Stomach smooth muscle (tissue), 2 donors: ENCODE data around the gene DNAAF1.

Source experiments
- H3K27ac ChIP-seq: one replicate; pipeline ENCODE4 v1.7.0; 2013; ENCODE audit warnings: mild to moderate bottlenecking, low read length, inconsistent platforms
- H3K27me3 ChIP-seq, 2 donors: one replicate each; pipeline ENCODE4 v1.7.0; 2013; ENCODE audit warnings: low read length in 2 of 2; ENCODE audit not compliant: insufficient read depth in 2 of 2, control insufficient read depth in 1 of 2
- H3K36me3 ChIP-seq, 2 donors: one replicate each; pipeline ENCODE4 v1.7.0; 2013; ENCODE audit warnings: low read length in 2 of 2; ENCODE audit not compliant: control insufficient read depth in 2 of 2, insufficient read depth in 2 of 2
- H3K4me1 ChIP-seq: one replicate; pipeline ENCODE4 v1.7.0; 2013; ENCODE audit warnings: low read length; ENCODE audit not compliant: control insufficient read depth, insufficient read depth
- H3K4me3 ChIP-seq, 2 donors: one replicate each; pipeline ENCODE4 v1.7.0; 2013; ENCODE audit warnings: low read length in 2 of 2
- H3K9ac ChIP-seq, 2 donors: one replicate each; pipeline ENCODE4 v1.7.0; 2013; ENCODE audit warnings: low read length in 2 of 2, mild to moderate bottlenecking in 1 of 2
- H3K9me3 ChIP-seq, 2 donors: one replicate each; pipeline ENCODE4 v1.7.0; 2013; ENCODE audit warnings: low read length in 2 of 2; ENCODE audit not compliant: control insufficient read depth in 2 of 2
- donor health status: healthy.
- donor health status: Pancreatic carcinoma.

The DNAAF1 gene

GRCh38 chr16:84144859-84145639, at the start of gene DNAAF1, which contains the start of gene HSDL1:
TSS of gene DNAAF1 (plus strand) at chr16:84145308. CDS start at chr16:84145441, 133 bp downstream.
TSS of gene HSDL1 (minus strand) at chr16:84145177. CDS start at chr16:84131321, 13,856 bp downstream.
- Histone ChIP-seq H3K9me3 (no peaks in the 10 kb centered on the region), H3K4me1 (peaks cover 8% of the 10 kb centered on the region), H3K36me3 (no peaks in the 10 kb centered on the region), H3K27ac (peak within 1 kb of the TSS; percentile 24), H3K4me3 (peak within 1 kb of the TSS; percentile 66 to 89), H3K27me3 (no peaks in the 10 kb centered on the region), H3K9ac (peak within 1 kb of the TSS; percentile 52 to 71)

GRCh38 chr16:84095466-84095865, 49.6 kb upstream of the DNAAF1 start:
- H3K4me1 ChIP-seq: no peaks in the 10 kb centered on the region
- no peak overlapping the region for H3K9ac ChIP-seq
- no peak overlapping the region for H3K4me3 ChIP-seq
- H3K27ac ChIP-seq: no peak overlapping the region
- peaks cover 54 to 61% of the 10 kb centered on the region in 2 donors for H3K36me3 ChIP-seq
- H3K27me3 ChIP-seq: no peaks in the 10 kb centered on the region
- no peaks in the 10 kb centered on the region for H3K9me3 ChIP-seq

GRCh38 chr16:84096447-84097005, 48.6 kb upstream of the DNAAF1 start:
- Histone ChIP-seq H3K4me3 (no peak overlapping the region), H3K9ac (no peak overlapping the region), H3K9me3 (no peaks in the 10 kb centered on the region), H3K4me1 (no peaks in the 10 kb centered on the region), H3K27ac (no peak overlapping the region), H3K27me3 (no peaks in the 10 kb centered on the region), H3K36me3 (peaks cover 49 to 54% of the 10 kb centered on the region in 2 donors)

- H3K9ac ChIP-seq: no peak overlapping the region
- H3K4me3 ChIP-seq: no peak overlapping the region
- H3K27me3 ChIP-seq: no peaks in the 10 kb centered on the region
- peaks cover 33 to 34% of the 10 kb centered on the region in 2 donors for H3K36me3 ChIP-seq
- H3K9me3 ChIP-seq: no peaks in the 10 kb centered on the region
- H3K27ac ChIP-seq: no peak overlapping the region
- H3K4me1 ChIP-seq: no peaks in the 10 kb centered on the region
Observed at GRCh38 chr16:84098939-84099338, 46.2 kb upstream of the DNAAF1 start.

- Histone ChIP-seq H3K4me3 (no peak overlapping the region), H3K9me3 (no peaks in the 10 kb centered on the region), H3K9ac (no peak overlapping the region), H3K27me3 (no peaks in the 10 kb centered on the region), H3K27ac (no peak overlapping the region), H3K36me3 (peaks cover 4 to 19% of the 10 kb centered on the region in 2 donors), H3K4me1 (peaks cover 5% of the 10 kb centered on the region)
Observed at GRCh38 chr16:84103678-84104077, 41.4 kb upstream of the DNAAF1 start.

GRCh38 chr16:84104231-84104630, 40.9 kb upstream of the DNAAF1 start:
- Histone ChIP-seq H3K27ac (no peak overlapping the region), H3K4me1 (peaks cover 7% of the 10 kb centered on the region), H3K4me3 (no peak overlapping the region), H3K9me3 (no peaks in the 10 kb centered on the region), H3K9ac (no peak overlapping the region), H3K27me3 (no peaks in the 10 kb centered on the region), H3K36me3 (peaks cover 4 to 19% of the 10 kb centered on the region in 2 donors)

GRCh38 chr16:84105301-84105815, 39.8 kb upstream of the DNAAF1 start:
- Histone ChIP-seq H3K9ac (no peak overlapping the region), H3K4me1 (peaks cover 17% of the 10 kb centered on the region)

GRCh38 chr16:84105948-84106740, 39.0 kb upstream of the DNAAF1 start:
- no peaks in the 10 kb centered on the region for H3K9me3 ChIP-seq
- H3K27ac ChIP-seq: no peak overlapping the region
- no peaks in the 10 kb centered on the region for H3K27me3 ChIP-seq
- peaks cover 17% of the 10 kb centered on the region for H3K4me1 ChIP-seq
- H3K4me3 ChIP-seq: no peak overlapping the region
- no peak overlapping the region for H3K9ac ChIP-seq
- peaks cover 4 to 20% of the 10 kb centered on the region in 2 donors for H3K36me3 ChIP-seq

More at GRCh38 chr16:84105301-84105815, 39.8 kb upstream of the DNAAF1 start:
- no peak overlapping the region for H3K4me3 ChIP-seq
- no peaks in the 10 kb centered on the region for H3K9me3 ChIP-seq
- H3K36me3 ChIP-seq: peaks cover 4 to 17% of the 10 kb centered on the region in 2 donors
- H3K27me3 ChIP-seq: no peaks in the 10 kb centered on the region
- no peak overlapping the region for H3K27ac ChIP-seq

- Histone ChIP-seq H3K36me3 (peaks cover 0 to 13% of the 10 kb centered on the region in 2 donors), H3K9ac (no peak overlapping the region), H3K4me1 (peaks cover 17% of the 10 kb centered on the region), H3K4me3 (no peak overlapping the region), H3K9me3 (no peaks in the 10 kb centered on the region), H3K27ac (no peak overlapping the region), H3K27me3 (no peaks in the 10 kb centered on the region)
Observed at GRCh38 chr16:84107921-84108320, 37.2 kb upstream of the DNAAF1 start.

GRCh38 chr16:84109598-84110335, 35.3 kb upstream of the DNAAF1 start:
- no peaks in the 10 kb centered on the region for H3K27me3 ChIP-seq
- H3K9me3 ChIP-seq: no peaks in the 10 kb centered on the region
- peaks cover 14% of the 10 kb centered on the region for H3K4me1 ChIP-seq
- no peak overlapping the region for H3K4me3 ChIP-seq
- H3K9ac ChIP-seq: peak overlapping the region in 1 of 2 donors; percentile 36
- peaks cover 0 to 13% of the 10 kb centered on the region in 2 donors for H3K36me3 ChIP-seq
- H3K27ac ChIP-seq: no peak overlapping the region
